ENCODE results near the gene INSR. TPM values are rescaled to one million over a fixed set of nuclear protein-coding genes. Genes with fewer than 3 reads are reported as not detected.
A peak's percentile ranks its signal among the peaks of the same experiment; 100 is the strongest.
"Not testable (repeated sequence)": the region's sequence is repeated elsewhere in the genome, so short reads cannot be mapped to it uniquely, and the experiment has no call there.

The INSR gene
- total RNA-seq, 1 donor from 2014 or later = 38.6 TPM

DNA sequence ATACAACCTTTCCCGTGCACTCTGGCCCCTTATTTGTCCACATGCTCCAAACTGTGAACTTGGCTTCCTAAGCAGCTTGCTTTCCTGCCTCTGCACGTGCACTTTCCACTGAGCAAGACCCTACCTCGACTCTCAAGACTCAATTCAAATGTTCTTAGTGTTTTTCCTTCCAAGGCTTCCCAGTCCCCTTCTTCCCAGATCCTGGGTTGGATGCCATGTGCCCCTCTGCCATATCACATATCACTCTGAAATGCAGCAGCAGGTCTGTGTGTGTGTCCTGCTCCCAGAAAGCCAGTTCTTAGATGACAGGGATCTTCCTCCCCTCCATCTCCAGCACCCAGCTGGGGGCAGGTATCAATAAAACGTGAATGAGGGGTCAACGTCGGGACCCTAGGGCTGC, 221.7 kb downstream of the INSR start:
- Histone ChIP-seq H3K9me3 (ENCODE audit: control insufficient read depth in 3 of 3, low read length in 3 of 3) (peaks cover 2 to 10% (median 3%) of the 10 kb centered on the region in 3 donors), H3K36me3 (ENCODE audit: control insufficient read depth in 3 of 3, insufficient read depth in 3 of 3, low read length in 3 of 3) (peaks cover 48 to 54% (median 54%) of the 10 kb centered on the region in 3 donors), H3K4me1 (ENCODE audit: control insufficient read depth in 3 of 3, insufficient read depth in 3 of 3, low read length in 3 of 3) (peaks cover 4 to 14% (median 7%) of the 10 kb centered on the region in 3 donors), H3K27ac (ENCODE audit: low read depth, low read length) (no peak overlapping the region), H3K4me3 (ENCODE audit: low read length in 3 of 3) (no peak overlapping the region), H3K27me3 (ENCODE audit: control insufficient read depth in 3 of 3, insufficient read depth in 3 of 3, low read length in 3 of 3) (no peaks in the 10 kb centered on the region), H3K9ac (ENCODE audit: low read depth in 1 of 3, low read length in 3 of 3) (no peak overlapping the region)

DNA sequence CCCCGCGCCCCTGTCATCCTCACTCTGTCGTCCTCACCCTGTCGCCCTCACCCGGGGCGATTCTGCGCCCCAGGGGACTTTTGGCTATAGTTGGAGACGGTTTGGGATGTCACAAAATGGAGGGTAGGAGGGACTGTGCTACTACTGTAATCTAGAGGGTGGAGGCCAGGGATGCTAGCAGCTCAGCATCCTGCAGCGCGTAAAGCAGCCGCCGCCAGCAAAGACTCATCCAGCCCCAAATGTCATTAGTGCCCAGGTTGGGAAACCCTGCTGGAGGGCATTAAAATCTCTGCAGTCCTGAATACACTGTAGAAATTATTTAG, 224.3 kb downstream of the INSR start:
- no peaks in the 10 kb centered on the region for H3K27me3 ChIP-seq (ENCODE audit: control insufficient read depth in 3 of 3, insufficient read depth in 3 of 3, low read length in 3 of 3)
- peaks cover 4 to 14% (median 7%) of the 10 kb centered on the region in 3 donors for H3K4me1 ChIP-seq (ENCODE audit: control insufficient read depth in 3 of 3, insufficient read depth in 3 of 3, low read length in 3 of 3)
- H3K4me3 ChIP-seq (ENCODE audit: low read length in 3 of 3) = peak overlapping the region; percentile 95 to 97 (median 96)
- peak overlapping the region; percentile 87 to 93 (median 87) for H3K9ac ChIP-seq (ENCODE audit: low read depth in 1 of 3, low read length in 3 of 3)
- no peaks in the 10 kb centered on the region for H3K9me3 ChIP-seq (ENCODE audit: control insufficient read depth in 3 of 3, low read length in 3 of 3)
- H3K36me3 ChIP-seq (ENCODE audit: control insufficient read depth in 3 of 3, insufficient read depth in 3 of 3, low read length in 3 of 3) = peaks cover 21 to 27% (median 27%) of the 10 kb centered on the region in 3 donors
- H3K27ac ChIP-seq (ENCODE audit: low read depth, low read length) = peak overlapping the region; percentile 67

DNA sequence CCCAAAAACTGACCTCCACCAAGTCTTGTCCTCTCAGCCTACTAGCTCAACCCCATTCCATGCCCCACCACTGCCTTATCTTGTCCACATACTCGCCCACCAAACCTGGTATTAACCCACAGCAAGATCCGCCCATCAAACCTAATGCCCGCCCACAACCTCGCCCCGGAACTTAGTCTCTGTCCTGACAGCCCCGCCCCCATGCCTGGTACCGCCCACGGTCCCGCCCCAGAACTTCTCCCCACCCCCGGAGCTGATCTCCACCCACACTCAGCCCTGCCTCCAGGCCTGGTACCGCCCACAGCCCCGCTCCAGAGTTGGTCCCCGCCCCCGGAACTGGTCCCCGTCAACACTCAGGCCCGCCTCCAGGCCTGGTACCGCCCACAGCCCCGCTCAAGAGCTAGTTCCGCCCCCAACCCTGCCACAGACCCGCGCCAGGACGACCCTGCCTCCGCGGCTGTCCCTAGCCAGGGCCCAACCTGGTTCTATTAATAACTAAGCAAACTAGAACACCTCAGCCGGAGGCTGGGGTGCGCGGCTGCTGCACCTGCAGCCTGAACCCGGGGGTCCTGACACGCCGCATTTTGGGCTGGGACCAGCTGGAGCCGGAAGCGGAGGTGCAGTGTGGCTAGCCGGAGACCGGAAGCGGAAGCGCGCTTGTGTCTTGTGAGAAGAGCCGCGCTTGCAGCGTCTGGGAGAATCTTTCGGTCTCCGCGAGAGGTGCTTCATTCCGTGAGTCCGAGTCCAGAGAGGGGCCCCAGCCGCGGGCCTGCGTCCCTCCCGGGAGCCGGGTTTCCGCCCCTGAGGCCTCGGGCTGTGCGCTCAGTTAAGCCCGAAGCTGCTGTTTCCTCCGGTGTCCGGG, 224.9 kb downstream of the INSR start, which contains the start of gene ZNF557:
TSS of gene ZNF557 (plus strand) at position 662 of the 862 bp plus-strand sequence. CDS start 5,372 bp downstream, outside the sequence.
- Histone ChIP-seq H3K9me3 (ENCODE audit: control insufficient read depth in 3 of 3, low read length in 3 of 3) (no peaks in the 10 kb centered on the region), H3K27ac (ENCODE audit: low read depth, low read length) (peak within 1 kb of the TSS; percentile 67), H3K4me1 (ENCODE audit: control insufficient read depth in 3 of 3, insufficient read depth in 3 of 3, low read length in 3 of 3) (peaks cover 4 to 14% (median 7%) of the 10 kb centered on the region in 3 donors), H3K36me3 (ENCODE audit: control insufficient read depth in 3 of 3, insufficient read depth in 3 of 3, low read length in 3 of 3) (peaks cover 20 to 24% (median 21%) of the 10 kb centered on the region in 3 donors), H3K27me3 (ENCODE audit: control insufficient read depth in 3 of 3, insufficient read depth in 3 of 3, low read length in 3 of 3) (no peaks in the 10 kb centered on the region), H3K4me3 (ENCODE audit: low read length in 3 of 3) (peak within 1 kb of the TSS; percentile 95 to 97 (median 96)), H3K9ac (ENCODE audit: low read depth in 1 of 3, low read length in 3 of 3) (peak within 1 kb of the TSS; percentile 87 to 93 (median 87))

DNA sequence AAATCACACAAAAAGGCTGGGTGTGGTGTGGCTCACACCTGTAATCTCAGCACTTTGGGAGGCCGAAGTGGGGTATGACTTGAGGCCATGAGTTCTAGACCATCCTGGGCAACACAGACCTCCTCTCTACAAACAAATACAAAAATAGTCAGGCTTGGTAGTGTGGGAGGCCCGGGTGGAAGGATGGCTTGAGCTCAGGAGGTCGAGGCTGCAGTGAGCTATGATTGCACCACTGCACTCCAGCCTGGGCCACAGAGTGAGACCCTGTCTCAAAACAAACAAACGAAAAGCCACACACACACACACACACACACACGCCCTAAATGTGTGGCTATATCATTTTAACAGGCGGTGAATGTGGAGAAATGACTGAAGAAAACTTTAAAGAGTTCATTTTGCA, 225.6 kb downstream of the INSR start:
- Histone ChIP-seq H3K9me3 (ENCODE audit: control insufficient read depth in 3 of 3, low read length in 3 of 3) (no peaks in the 10 kb centered on the region), H3K4me1 (ENCODE audit: control insufficient read depth in 3 of 3, insufficient read depth in 3 of 3, low read length in 3 of 3) (peaks cover 4 to 14% (median 7%) of the 10 kb centered on the region in 3 donors), H3K36me3 (ENCODE audit: control insufficient read depth in 3 of 3, insufficient read depth in 3 of 3, low read length in 3 of 3) (peaks cover 16 to 21% (median 18%) of the 10 kb centered on the region in 3 donors), H3K4me3 (ENCODE audit: low read length in 3 of 3) (peak overlapping the region; percentile 58 to 75 (median 60)), H3K27ac (ENCODE audit: low read depth, low read length) (no peak overlapping the region), H3K9ac (ENCODE audit: low read depth in 1 of 3, low read length in 3 of 3) (no peak overlapping the region), H3K27me3 (ENCODE audit: control insufficient read depth in 3 of 3, insufficient read depth in 3 of 3, low read length in 3 of 3) (no peaks in the 10 kb centered on the region)

DNA sequence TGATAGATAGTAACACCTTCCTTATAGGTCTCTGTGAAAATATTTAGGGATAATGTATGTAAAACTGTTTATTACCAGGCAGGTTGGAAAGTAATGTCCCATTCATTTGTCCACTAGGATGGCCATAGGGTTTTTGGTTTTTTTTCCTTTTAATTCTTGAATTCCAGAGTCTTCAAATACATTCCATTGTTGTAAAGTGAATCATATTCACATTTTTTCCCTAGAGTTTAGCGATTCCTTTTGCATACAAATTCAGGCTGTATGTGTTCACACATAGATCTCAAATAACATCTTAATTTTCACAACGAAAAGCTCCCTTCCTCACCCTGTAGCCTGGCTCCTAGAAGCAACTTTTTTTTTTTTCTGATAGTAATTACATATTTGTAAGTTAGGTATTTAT, 226.5 kb downstream of the INSR start:
- no peak overlapping the region for H3K4me3 ChIP-seq (ENCODE audit: low read length in 3 of 3)
- no peak overlapping the region for H3K27ac ChIP-seq (ENCODE audit: low read depth, low read length)
- no peaks in the 10 kb centered on the region for H3K9me3 ChIP-seq (ENCODE audit: control insufficient read depth in 3 of 3, low read length in 3 of 3)
- peaks cover 10 to 13% (median 12%) of the 10 kb centered on the region in 3 donors for H3K36me3 ChIP-seq (ENCODE audit: control insufficient read depth in 3 of 3, insufficient read depth in 3 of 3, low read length in 3 of 3)
- H3K27me3 ChIP-seq (ENCODE audit: control insufficient read depth in 3 of 3, insufficient read depth in 3 of 3, low read length in 3 of 3) = no peaks in the 10 kb centered on the region
- peaks cover 4 to 14% (median 7%) of the 10 kb centered on the region in 3 donors for H3K4me1 ChIP-seq (ENCODE audit: control insufficient read depth in 3 of 3, insufficient read depth in 3 of 3, low read length in 3 of 3)
- H3K9ac ChIP-seq (ENCODE audit: low read depth in 1 of 3, low read length in 3 of 3) = no peak overlapping the region

DNA sequence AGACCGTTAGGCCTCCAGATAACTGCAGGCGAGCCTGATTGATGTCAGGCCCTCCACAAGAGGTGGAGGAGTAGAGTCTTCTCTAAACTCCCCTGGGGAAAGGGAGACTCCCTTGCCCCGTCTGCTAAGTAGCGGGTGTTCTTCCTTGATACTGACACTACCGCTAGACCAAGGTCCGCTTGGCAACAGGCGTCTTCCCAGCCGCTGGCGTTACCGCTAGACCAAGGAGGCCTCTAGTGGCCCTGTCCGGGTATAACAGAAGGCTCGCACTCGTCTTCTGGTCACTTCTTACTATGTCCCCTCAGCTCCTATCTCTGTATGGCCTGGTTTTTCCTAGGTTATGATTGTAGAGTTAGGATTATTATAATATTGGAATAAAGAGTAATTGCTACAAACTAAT, 227.1 kb downstream of the INSR start:
- H3K27ac ChIP-seq (ENCODE audit: low read depth, low read length); H3K27me3 ChIP-seq (ENCODE audit: control insufficient read depth in 3 of 3, insufficient read depth in 3 of 3, low read length in 3 of 3); H3K9me3 ChIP-seq (ENCODE audit: control insufficient read depth in 3 of 3, low read length in 3 of 3); H3K9ac ChIP-seq (ENCODE audit: low read depth in 1 of 3, low read length in 3 of 3); H3K4me3 ChIP-seq (ENCODE audit: low read length in 3 of 3); H3K36me3 ChIP-seq (ENCODE audit: control insufficient read depth in 3 of 3, insufficient read depth in 3 of 3, low read length in 3 of 3): not testable (repeated sequence)
- H3K4me1 ChIP-seq (ENCODE audit: control insufficient read depth in 3 of 3, insufficient read depth in 3 of 3, low read length in 3 of 3) = peaks cover 4 to 14% (median 7%) of the 10 kb centered on the region in 3 donors

DNA sequence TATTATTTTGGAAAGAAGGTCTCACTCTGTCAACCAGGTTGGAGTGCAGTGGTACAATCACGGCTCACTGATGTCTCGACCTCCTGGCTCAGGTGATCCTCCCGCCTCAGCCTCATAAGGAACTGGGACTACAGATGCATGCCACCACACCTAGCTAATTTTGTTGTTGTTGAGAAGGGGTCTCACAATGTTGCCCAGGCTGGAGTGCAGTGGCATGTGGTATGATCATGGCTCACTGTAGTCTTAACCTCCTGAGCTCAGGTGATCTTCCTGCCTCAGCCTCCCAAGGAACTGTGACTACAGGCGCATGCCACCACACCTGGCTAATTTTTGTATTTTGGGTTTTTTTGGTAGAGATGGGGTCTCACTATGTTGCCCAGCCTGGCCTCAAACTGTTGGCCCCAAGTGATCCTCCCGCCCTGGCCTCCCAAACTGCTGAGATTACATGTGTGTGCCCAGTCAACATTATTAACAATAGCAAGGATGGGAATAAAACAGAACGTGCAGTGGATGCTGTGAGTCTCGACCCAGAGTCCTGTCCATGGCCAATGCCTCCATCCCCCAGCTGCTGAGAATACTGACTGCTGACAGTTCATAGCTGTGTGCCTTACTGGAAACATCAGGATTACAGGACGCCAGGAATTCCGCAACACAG, 230.3 kb downstream of the INSR start:
- Histone ChIP-seq H3K27ac (ENCODE audit: low read depth, low read length) (no peak overlapping the region), H3K9ac (ENCODE audit: low read depth in 1 of 3, low read length in 3 of 3) (no peak overlapping the region), H3K9me3 (ENCODE audit: control insufficient read depth in 3 of 3, low read length in 3 of 3) (no peaks in the 10 kb centered on the region)

DNA sequence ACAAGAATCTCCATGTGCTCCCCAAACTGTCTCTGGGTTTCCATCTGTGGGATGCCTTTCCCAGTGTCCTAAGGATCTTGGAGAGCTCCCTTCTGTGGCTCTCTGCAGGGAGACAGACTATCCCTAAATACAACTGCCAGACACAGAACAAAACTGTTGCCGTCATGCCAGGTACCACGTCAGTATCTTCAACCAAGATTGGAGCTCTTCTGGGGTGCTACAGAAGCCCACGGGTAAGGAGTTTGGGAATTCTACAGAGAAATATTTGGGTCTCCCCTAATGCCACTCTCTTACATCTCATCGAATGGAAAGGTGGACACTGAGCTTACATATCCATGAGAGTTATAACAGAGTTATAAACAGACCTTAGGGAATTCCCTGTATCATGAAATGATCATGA, 230.9 kb downstream of the INSR start:
- H3K36me3 ChIP-seq (ENCODE audit: control insufficient read depth in 3 of 3, insufficient read depth in 3 of 3, low read length in 3 of 3) = no peaks in the 10 kb centered on the region
- H3K4me1 ChIP-seq (ENCODE audit: control insufficient read depth in 3 of 3, insufficient read depth in 3 of 3, low read length in 3 of 3) = no peaks in the 10 kb centered on the region
- no peak overlapping the region for H3K27ac ChIP-seq (ENCODE audit: low read depth, low read length)
- no peaks in the 10 kb centered on the region for H3K9me3 ChIP-seq (ENCODE audit: control insufficient read depth in 3 of 3, low read length in 3 of 3)
- H3K27me3 ChIP-seq (ENCODE audit: control insufficient read depth in 3 of 3, insufficient read depth in 3 of 3, low read length in 3 of 3) = no peaks in the 10 kb centered on the region
- H3K9ac ChIP-seq (ENCODE audit: low read depth in 1 of 3, low read length in 3 of 3) = no peak overlapping the region
- H3K4me3 ChIP-seq (ENCODE audit: low read length in 3 of 3) = no peak overlapping the region

More for the DNA sequence above, 230.3 kb downstream of the INSR start:
- Histone ChIP-seq H3K27me3 (ENCODE audit: control insufficient read depth in 3 of 3, insufficient read depth in 3 of 3, low read length in 3 of 3) (no peaks in the 10 kb centered on the region), H3K4me3 (ENCODE audit: low read length in 3 of 3) (no peak overlapping the region), H3K4me1 (ENCODE audit: control insufficient read depth in 3 of 3, insufficient read depth in 3 of 3, low read length in 3 of 3) (no peaks in the 10 kb centered on the region), H3K36me3 (ENCODE audit: control insufficient read depth in 3 of 3, insufficient read depth in 3 of 3, low read length in 3 of 3) (no peaks in the 10 kb centered on the region)
